ENCODE results near the gene PHACTR4.
"Not testable (repeated sequence)": the region's sequence is repeated elsewhere in the genome, so short reads cannot be mapped to it uniquely, and the experiment has no call there.

PHACTR4 gene

GRCh38 chr1:28526886-28527285, 157.3 kb downstream of the PHACTR4 start:
- DNase-seq: no peak

- no peak for DNase-seq
Observed at GRCh38 chr1:28530456-28530855, 160.9 kb downstream of the PHACTR4 start.

- DNase-seq: no peak
Observed at GRCh38 chr1:28534671-28535070, 165.1 kb downstream of the PHACTR4 start.

- DNase-seq: no peak
Observed at GRCh38 chr1:28535180-28535579, 165.6 kb downstream of the PHACTR4 start.

GRCh38 chr1:28537457-28538199, 168.1 kb downstream of the PHACTR4 start:
- no peak for DNase-seq

GRCh38 chr1:28538286-28538685, 168.7 kb downstream of the PHACTR4 start:
- no peak for DNase-seq

GRCh38 chr1:28540651-28541050, 171.1 kb downstream of the PHACTR4 start:
- no peak for DNase-seq

GRCh38 chr1:28541414-28542015, 172.0 kb downstream of the PHACTR4 start:
- DNase-seq: not testable (repeated sequence)

- DNase-seq: no peak
Observed at GRCh38 chr1:28545246-28545628, 175.7 kb downstream of the PHACTR4 start.

GRCh38 chr1:28548318-28548717, 178.8 kb downstream of the PHACTR4 start:
- DNase-seq: no peak
